SK-N-SH (cell line): ENCODE measurements around the gene SCRN1. TPM values are rescaled to one million over a fixed set of nuclear protein-coding genes. Genes with fewer than 3 reads are reported as not detected.

ENCODE experiments used
- CTCF ChIA-PET: fragments of 300-600, 350-600 bp; formaldehyde crosslinking; extraction: SDS; loops from one replicate; lab custom pipeline; 2021; lab: Yijun Ruan, JAX
- POLR2A ChIA-PET: fragments of 350-600 bp; sonication (Branson Sonifier 250); formaldehyde crosslinking; extraction: SDS; loops from one replicate; lab custom pipeline; 2020; ENCODE audit warnings: antibody characterized with exemption, inconsistent platforms; lab: Yijun Ruan, JAX
- DNase-seq: peaks from one replicate; pipeline ENCODE4 v3.0.0; 2012
- H2AFZ ChIP-seq: fragments of 200-600 bp; sonication (generic); 2 replicates; pipeline ENCODE4 v1.8.1; 2016; ENCODE audit warnings: antibody characterized with exemption, mild to moderate bottlenecking, low read depth
- H3F3A ChIP-seq: fragments of 200-600 bp; sonication (generic); replicated peaks from 2 replicates; pipeline ENCODE3; 2016; ENCODE audit warnings: antibody characterized with exemption, mild to moderate bottlenecking; ENCODE audit not compliant: insufficient read depth
- H3K27ac ChIP-seq, 2 experiments: fragments of 200-500 bp in 1 of 2; fragments of 200-600 bp in 1 of 2; sonication (Bioruptor generic) in 1 of 2; sonication (generic), shearing (Covaris generic) in 1 of 2; 2 replicates each; pipeline versions ENCODE4 v1.5.1 to v1.6.1; 2014 to 2016; ENCODE audit warnings: low read depth in 2 of 2, inconsistent platforms in 1 of 2, low read length in 1 of 2, mild to moderate bottlenecking in 1 of 2, mixed read lengths in 1 of 2
- H3K27me3 ChIP-seq: fragments of 200-600 bp; sonication (generic), shearing (Covaris generic); 2 replicates; pipeline ENCODE4 v1.6.1; 2016; ENCODE audit warnings: mixed run types; ENCODE audit not compliant: insufficient read depth
- H3K36me3 ChIP-seq, 2 experiments: fragments of 200-500 bp in 1 of 2; fragments of 200-600 bp in 1 of 2; sonication (Bioruptor generic) in 1 of 2; sonication (generic) in 1 of 2; replicated peaks in 1 of 2; 2 replicates each; pipeline versions ENCODE3 to v1.5.1; 2014 to 2016; ENCODE audit warnings: low read length in 1 of 2, mild to moderate bottlenecking in 1 of 2; ENCODE audit not compliant: insufficient read depth in 2 of 2, control insufficient read depth in 1 of 2
- H3K4me1 ChIP-seq, 2 experiments: fragments of 200-500 bp in 1 of 2; fragments of 200-600 bp in 1 of 2; sonication (Bioruptor generic) in 1 of 2; sonication (generic), shearing (Covaris generic) in 1 of 2; 2 replicates each; pipeline versions ENCODE4 v1.5.1 to v1.6.1; 2014 to 2016; ENCODE audit warnings: low read depth in 1 of 2, low read length in 1 of 2, mixed run types in 1 of 2; ENCODE audit not compliant: insufficient read depth in 2 of 2, control insufficient read depth in 1 of 2
- H3K4me2 ChIP-seq: fragments of 200-600 bp; sonication (generic), shearing (Covaris generic); 2 replicates; pipeline ENCODE4 v1.6.1; 2017; ENCODE audit warnings: mixed run types
- H3K4me3 ChIP-seq, 2 experiments: fragments of 200-500 bp in 1 of 2; fragments of 200-600 bp in 1 of 2; sonication (Bioruptor generic) in 1 of 2; sonication (generic), shearing (Covaris generic) in 1 of 2; 2 replicates each; pipeline versions ENCODE4 v1.5.1 to v1.8.1; 2014 to 2016; ENCODE audit warnings: low read depth in 2 of 2, inconsistent platforms in 1 of 2, low read length in 1 of 2, mild to moderate bottlenecking in 1 of 2, mixed read lengths in 1 of 2, moderate library complexity in 1 of 2
- H3K79me2 ChIP-seq: fragments of 200-600 bp; sonication (generic); 2 replicates; pipeline ENCODE4 v1.8.1; 2017; ENCODE audit warnings: mild to moderate bottlenecking; ENCODE audit not compliant: insufficient read depth
- H3K9ac ChIP-seq: fragments of 200-600 bp; sonication (generic); 2 replicates; pipeline ENCODE4 v1.6.1; 2017; ENCODE audit warnings: mixed run types
- H3K9me2 ChIP-seq: fragments of 200-600 bp; sonication (generic); 2 replicates; pipeline ENCODE4 v1.6.1; 2017; ENCODE audit warnings: mixed run types
- H3K9me3 ChIP-seq: fragments of 200-600 bp; sonication (generic); 2 replicates; pipeline ENCODE4 v1.6.1; 2017; ENCODE audit warnings: mixed run types, mild to moderate bottlenecking, moderate library complexity
- H4K20me1 ChIP-seq: fragments of 200-600 bp; sonication (generic); 2 replicates; pipeline ENCODE4 v1.6.1; 2017; ENCODE audit warnings: mild to moderate bottlenecking, mixed run types; ENCODE audit not compliant: insufficient read depth
- CHD2 ChIP-seq: fragments of 150-350 bp; IDR thresholded peaks from 2 replicates; pipeline ENCODE4 v1.6.1; 2018; ENCODE audit warnings: low read length; ENCODE audit not compliant: partially characterized antibody
- ELF1 ChIP-seq: IDR thresholded peaks from 2 replicates; pipeline ENCODE4 v1.4.0; 2012
- EP300 ChIP-seq, 2 experiments: IDR thresholded peaks; 2 replicates each; pipeline versions ENCODE4 v1.4.0 to v1.6.1; 2012; ENCODE audit warnings: borderline replicate concordance in 1 of 2, low read depth in 1 of 2, low read length in 1 of 2
- FOSL2 ChIP-seq: IDR thresholded peaks from 2 replicates; pipeline ENCODE4 v1.4.0; 2012; ENCODE audit warnings: low read depth, mild to moderate bottlenecking, moderate library complexity, borderline replicate concordance
- FOXJ3 ChIP-seq: sonication (generic); formaldehyde crosslinking; IDR thresholded peaks from 2 replicates; pipeline ENCODE4 v1.5.1; 2020; ENCODE audit warnings: mild to moderate bottlenecking, missing genetic modification reagents
- JUND ChIP-seq: IDR thresholded peaks from 2 replicates; pipeline ENCODE4 v1.4.0; 2012
- MXI1 ChIP-seq: IDR thresholded peaks from 2 replicates; pipeline ENCODE4 v1.6.1; 2012; ENCODE audit warnings: mild to moderate bottlenecking, low read depth, low read length, improper control_type of control experiment
- NFIC ChIP-seq: IDR thresholded peaks from 2 replicates; pipeline ENCODE4 v1.4.0; 2012; ENCODE audit warnings: borderline replicate concordance
- PBX3 ChIP-seq: IDR thresholded peaks from 2 replicates; pipeline ENCODE4; 2012
- RFX5 ChIP-seq: IDR thresholded peaks from 2 replicates; pipeline ENCODE4 v1.6.1; 2012; ENCODE audit warnings: mild to moderate bottlenecking, improper control_type of control experiment, low read length
- SMC3 ChIP-seq: IDR thresholded peaks from 2 replicates; pipeline ENCODE4 v1.6.1; 2012; ENCODE audit warnings: low read depth, low read length, improper control_type of control experiment
- TAF1 ChIP-seq: IDR thresholded peaks from 2 replicates; pipeline ENCODE4 v1.6.1; 2012; ENCODE audit warnings: low read depth, mild to moderate bottlenecking, low read length, moderate library complexity, borderline replicate concordance
- TCF12 ChIP-seq: IDR thresholded peaks from 2 replicates; pipeline ENCODE4 v1.4.0; 2012
- TEAD4 ChIP-seq: IDR thresholded peaks from 2 replicates; pipeline ENCODE4 v1.4.0; 2012; ENCODE audit warnings: mild to moderate bottlenecking, borderline replicate concordance; ENCODE audit not compliant: insufficient read depth
- USF1 ChIP-seq: IDR thresholded peaks from 2 replicates; pipeline ENCODE4 v1.4.0; 2012; ENCODE audit warnings: low read depth, borderline replicate concordance
- ZBTB33 ChIP-seq: IDR thresholded peaks from 2 replicates; pipeline ENCODE4 v1.4.0; 2012; ENCODE audit warnings: low read depth, borderline replicate concordance
- WGBS: methylation state at CpG from one replicate; pipeline ENCODE4 v1.1.6; 2017; ENCODE audit warnings: low lambda C conversion rate; 5-methylcytosine and 5-hydroxymethylcytosine counted together
- polyA plus RNA-seq, 3 experiments: library from polyadenylated mRNA; depleted of rRNA; stranded (reverse); fragments of >200 nt; gene quantifications; 2 replicates each; pipeline ENCODE4 v1.2.3, GENCODE V29; 2012

Gene SCRN1
- polyA plus RNA-seq, 1 of the 3 experiments (the other 2 are of a cell fraction): 64.3 TPM

- TF ChIP-seq TEAD4: no peak
- TF ChIP-seq USF1: no peak
- TF ChIP-seq TCF12: no peak
- no peak for TF ChIP-seq ELF1
- no peak for TF ChIP-seq FOSL2
- TF ChIP-seq RFX5: no peak
- TF ChIP-seq TAF1: no peak
These were observed 52.5 kb downstream of the SCRN1 start (continued) for GRCh38 chr7:29937132-29937531.

GRCh38 chr7:29935111-29935510, 54.5 kb downstream of the SCRN1 start:
- Histone ChIP-seq H3K4me1 (0 out of 4 replicates have a peak, but pooled peaks cover 0 to 10% of the 10 kb centered on the region in 2 experiments), H2AFZ (no peak overlapping the region), H4K20me1 (no peaks in the 10 kb centered on the region), H3K9ac (no peak overlapping the region), H3K27ac (peak overlapping the region in 1 of 2 experiments; percentile 23; a peak in 1 of 4 replicates), H3K9me3 (no peaks in the 10 kb centered on the region), H3K27me3 (no peaks in the 10 kb centered on the region), H3K4me3 (no peak overlapping the region), H3K9me2 (no peaks in the 10 kb centered on the region), H3K79me2 (no peaks in the 10 kb centered on the region), H3K4me2 (no peak overlapping the region), H3K36me3 (peaks cover 58 to 74% of the 10 kb centered on the region in 2 experiments), H3F3A (peaks cover 7% of the 10 kb centered on the region)
- 87% methylated on average over 2 of the region's 2 CpGs for WGBS
- TF ChIP-seq MXI1: no peak
- no peak for TF ChIP-seq SMC3
- TF ChIP-seq TEAD4: no peak
- TF ChIP-seq NFIC: peak; percentile 54; the same call in 1 of the 2 replicates
- TF ChIP-seq FOXJ3: no peak
- TF ChIP-seq JUND: peak; percentile 46
- TF ChIP-seq RFX5: no peak
- peak; percentile 34 for TF ChIP-seq FOSL2
- TF ChIP-seq TCF12: peak; percentile 60
- peak in 1 of 2 experiments; percentile 33; a peak in 1 of 4 replicates for TF ChIP-seq EP300 (IDR thresholded peaks at IDR 0.05; ENCODE audit: borderline replicate concordance in 1 of 2, low read depth in 1 of 2, low read length in 1 of 2)
- no peak for TF ChIP-seq CHD2
- no peak for TF ChIP-seq ZBTB33
- TF ChIP-seq PBX3: peak; percentile 53
- CTCF ChIA-PET: interaction anchor here (0.9 to 6.9 kb wide), 7 partner anchors 14 to 139 kb away, joined by 3 to 72 read pairs (median 4); no protein-coding TSS in a partner anchor
- POLR2A ChIA-PET: no interaction called here
- DNase-seq: no peak
